ENCODE results near the gene AHDC1. TPM values are rescaled to one million over a fixed set of nuclear protein-coding genes. Genes with fewer than 3 reads are reported as not detected.

AHDC1 gene
- polyA plus RNA-seq, 1 donor from 2014 or later: 5.3 TPM

- Histone ChIP-seq H3K4me2 (ENCODE audit: low read length) (no peak overlapping the region), H3K36me3 (ENCODE audit: insufficient read depth, low read length) (no peaks in the 10 kb centered on the region), H3K79me2 (replicated peaks; ENCODE audit: insufficient read depth, low read length) (peaks cover 81% of the 10 kb centered on the region), H3K9me3 (ENCODE audit: low read length) (no peaks in the 10 kb centered on the region), H3K27me3 (ENCODE audit: insufficient read depth, low read depth, low read length) (no peaks in the 10 kb centered on the region), H3F3A (ENCODE audit: insufficient read depth, low read length, poor library complexity, severe bottlenecking) (peaks cover 12% of the 10 kb centered on the region), H3K27ac (ENCODE audit: low read length) (peak overlapping the region; percentile 72), H3K9me2 (ENCODE audit: insufficient read depth, low read length) (no peaks in the 10 kb centered on the region), H2AFZ (ENCODE audit: low read depth, low read length) (no peak overlapping the region), H4K20me1 (ENCODE audit: insufficient read depth) (no peaks in the 10 kb centered on the region), H3K9ac (ENCODE audit: low read length) (peak overlapping the region; percentile 18), H3K4me3 (ENCODE audit: low read length) (peak overlapping the region; percentile 61)
- TF ChIP-seq EZH2 (IDR thresholded peaks at IDR 0.05; ENCODE audit: borderline replicate concordance, insufficient read depth, low read length, poor library complexity, severe bottlenecking) (no peak), MXI1 (conservative IDR thresholded peaks at IDR 0.05; ENCODE audit: poor library complexity, severe bottlenecking) (no peak), TAF1 (IDR thresholded peaks at IDR 0.05; ENCODE audit: low read depth) (no peak), SMC3 (conservative IDR thresholded peaks at IDR 0.05; ENCODE audit: poor library complexity) (no peak), REST (IDR thresholded peaks at IDR 0.05; ENCODE audit: borderline replicate concordance) (no peak), EP300 (conservative IDR thresholded peaks at IDR 0.05; ENCODE audit: poor library complexity, severe bottlenecking) (no peak), RAD21 (conservative IDR thresholded peaks at IDR 0.05) (no peak), POLR2AphosphoS5 (IDR thresholded peaks at IDR 0.05) (no peak)
- TF ChIP-seq, protein P1, sequence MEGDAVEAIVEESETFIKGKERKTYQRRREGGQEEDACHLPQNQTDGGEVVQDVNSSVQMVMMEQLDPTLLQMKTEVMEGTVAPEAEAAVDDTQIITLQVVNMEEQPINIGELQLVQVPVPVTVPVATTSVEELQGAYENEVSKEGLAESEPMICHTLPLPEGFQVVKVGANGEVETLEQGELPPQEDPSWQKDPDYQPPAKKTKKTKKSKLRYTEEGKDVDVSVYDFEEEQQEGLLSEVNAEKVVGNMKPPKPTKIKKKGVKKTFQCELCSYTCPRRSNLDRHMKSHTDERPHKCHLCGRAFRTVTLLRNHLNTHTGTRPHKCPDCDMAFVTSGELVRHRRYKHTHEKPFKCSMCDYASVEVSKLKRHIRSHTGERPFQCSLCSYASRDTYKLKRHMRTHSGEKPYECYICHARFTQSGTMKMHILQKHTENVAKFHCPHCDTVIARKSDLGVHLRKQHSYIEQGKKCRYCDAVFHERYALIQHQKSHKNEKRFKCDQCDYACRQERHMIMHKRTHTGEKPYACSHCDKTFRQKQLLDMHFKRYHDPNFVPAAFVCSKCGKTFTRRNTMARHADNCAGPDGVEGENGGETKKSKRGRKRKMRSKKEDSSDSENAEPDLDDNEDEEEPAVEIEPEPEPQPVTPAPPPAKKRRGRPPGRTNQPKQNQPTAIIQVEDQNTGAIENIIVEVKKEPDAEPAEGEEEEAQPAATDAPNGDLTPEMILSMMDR (IDR thresholded peaks at IDR 0.05; ENCODE audit: poor library complexity, severe bottlenecking): no peak
Observed at GRCh38 chr1:27570356-27570755, 33.6 kb downstream of the AHDC1 start.

GRCh38 chr1:27569506-27570291, 34.2 kb downstream of the AHDC1 start:
- Histone ChIP-seq H3K9ac (ENCODE audit: low read length) (peak overlapping the region; percentile 18), H3K79me2 (replicated peaks; ENCODE audit: insufficient read depth, low read length) (peaks cover 82% of the 10 kb centered on the region), H3K9me3 (ENCODE audit: low read length) (no peaks in the 10 kb centered on the region), H3K27ac (ENCODE audit: low read length) (peak overlapping the region; percentile 41), H2AFZ (ENCODE audit: low read depth, low read length) (no peak overlapping the region), H3K4me2 (ENCODE audit: low read length) (no peak overlapping the region), H3K9me2 (ENCODE audit: insufficient read depth, low read length) (no peaks in the 10 kb centered on the region), H3K36me3 (ENCODE audit: insufficient read depth, low read length) (no peaks in the 10 kb centered on the region), H3K27me3 (ENCODE audit: insufficient read depth, low read depth, low read length) (no peaks in the 10 kb centered on the region), H3F3A (ENCODE audit: insufficient read depth, low read length, poor library complexity, severe bottlenecking) (peaks cover 12% of the 10 kb centered on the region), H3K4me3 (ENCODE audit: low read length) (no peak overlapping the region), H4K20me1 (ENCODE audit: insufficient read depth) (no peaks in the 10 kb centered on the region)
- TF ChIP-seq EZH2 (IDR thresholded peaks at IDR 0.05; ENCODE audit: borderline replicate concordance, insufficient read depth, low read length, poor library complexity, severe bottlenecking) (no peak), TAF1 (IDR thresholded peaks at IDR 0.05; ENCODE audit: low read depth) (no peak), SMC3 (conservative IDR thresholded peaks at IDR 0.05; ENCODE audit: poor library complexity) (no peak), REST (IDR thresholded peaks at IDR 0.05; ENCODE audit: borderline replicate concordance) (no peak), MXI1 (conservative IDR thresholded peaks at IDR 0.05; ENCODE audit: poor library complexity, severe bottlenecking) (no peak), POLR2AphosphoS5 (IDR thresholded peaks at IDR 0.05) (no peak), EP300 (conservative IDR thresholded peaks at IDR 0.05; ENCODE audit: poor library complexity, severe bottlenecking) (no peak), RAD21 (conservative IDR thresholded peaks at IDR 0.05) (no peak)
- TF ChIP-seq, protein P1 (IDR thresholded peaks at IDR 0.05; ENCODE audit: poor library complexity, severe bottlenecking): no peak

All from neural cell (in vitro differentiated cells).